Femur (tissue), 1 donor: ENCODE results near the gene MAVS.
A peak's percentile ranks its signal among the peaks of the same experiment; 100 is the strongest.

Experiments
- DNase-seq: peaks from one replicate; pipeline ENCODE4 v3.0.0-alpha.2; 2017

Gene MAVS

GRCh38 chr20:3846740-3847428 is at the start of gene MAVS:
Gene MAVS (plus strand): TSS chr20:3846834. CDS start chr20:3854625, 7,791 bp downstream.
- DNase-seq = peak; percentile 93

- no peak for DNase-seq
Measured at GRCh38 chr20:3797226-3797545, 49.4 kb upstream of the MAVS start.

- no peak for DNase-seq
Measured at GRCh38 chr20:3797592-3798372, 48.9 kb upstream of the MAVS start.

GRCh38 chr20:3798373-3798768 is 48.3 kb upstream of the MAVS start:
- DNase-seq = no peak

- peak; percentile 76 for DNase-seq
Measured at GRCh38 chr20:3798908-3799248, 47.8 kb upstream of the MAVS start.

- DNase-seq = peak; percentile 12
Measured at GRCh38 chr20:3800256-3800877, 46.3 kb upstream of the MAVS start.

GRCh38 chr20:3800878-3801260 is 45.8 kb upstream of the MAVS start:
- no peak for DNase-seq

GRCh38 chr20:3801299-3801698 is 45.3 kb upstream of the MAVS start:
- DNase-seq = no peak

- DNase-seq = no peak
Measured at GRCh38 chr20:3801846-3802245, 44.8 kb upstream of the MAVS start.

- no peak for DNase-seq
Measured at GRCh38 chr20:3802524-3803239, 44.0 kb upstream of the MAVS start.

GRCh38 chr20:3803289-3803688 is 43.3 kb upstream of the MAVS start:
- peak; percentile 13 for DNase-seq

- DNase-seq = peak; percentile 10
Measured at GRCh38 chr20:3803854-3804253, 42.8 kb upstream of the MAVS start.

GRCh38 chr20:3804254-3804751 is 42.3 kb upstream of the MAVS start:
- no peak for DNase-seq

- peak; percentile 19 for DNase-seq
Measured at GRCh38 chr20:3804781-3805180, 41.9 kb upstream of the MAVS start.

GRCh38 chr20:3808544-3808943 is 38.1 kb upstream of the MAVS start:
- DNase-seq = no peak

GRCh38 chr20:3811467-3812258 is 35.0 kb upstream of the MAVS start:
- DNase-seq = peak; percentile 98

GRCh38 chr20:3812259-3812681 is 34.4 kb upstream of the MAVS start:
- peak; percentile 29 for DNase-seq

- peak; percentile 19 for DNase-seq
Measured at GRCh38 chr20:3812975-3813847, 33.4 kb upstream of the MAVS start.

GRCh38 chr20:3813848-3814581 is 32.6 kb upstream of the MAVS start:
- peak; percentile 22 for DNase-seq

- peak; percentile 25 for DNase-seq
Measured at GRCh38 chr20:3814928-3815495, 31.6 kb upstream of the MAVS start.
